GM21381 (cell line): ENCODE data around the gene TARBP1.
"Not testable (repeated sequence)": the region's sequence is repeated elsewhere in the genome, so short reads cannot be mapped to it uniquely, and the experiment has no call there.

Experiments used
- ATAC-seq: cut with Tn5 transposase; IDR thresholded peaks from one replicate; pipeline ENCODE4 v1.9.1; 2021; ENCODE audit warnings: mild to moderate bottlenecking, moderate library complexity; ENCODE audit not compliant: unreplicated experiment

The TARBP1 gene, protein sequence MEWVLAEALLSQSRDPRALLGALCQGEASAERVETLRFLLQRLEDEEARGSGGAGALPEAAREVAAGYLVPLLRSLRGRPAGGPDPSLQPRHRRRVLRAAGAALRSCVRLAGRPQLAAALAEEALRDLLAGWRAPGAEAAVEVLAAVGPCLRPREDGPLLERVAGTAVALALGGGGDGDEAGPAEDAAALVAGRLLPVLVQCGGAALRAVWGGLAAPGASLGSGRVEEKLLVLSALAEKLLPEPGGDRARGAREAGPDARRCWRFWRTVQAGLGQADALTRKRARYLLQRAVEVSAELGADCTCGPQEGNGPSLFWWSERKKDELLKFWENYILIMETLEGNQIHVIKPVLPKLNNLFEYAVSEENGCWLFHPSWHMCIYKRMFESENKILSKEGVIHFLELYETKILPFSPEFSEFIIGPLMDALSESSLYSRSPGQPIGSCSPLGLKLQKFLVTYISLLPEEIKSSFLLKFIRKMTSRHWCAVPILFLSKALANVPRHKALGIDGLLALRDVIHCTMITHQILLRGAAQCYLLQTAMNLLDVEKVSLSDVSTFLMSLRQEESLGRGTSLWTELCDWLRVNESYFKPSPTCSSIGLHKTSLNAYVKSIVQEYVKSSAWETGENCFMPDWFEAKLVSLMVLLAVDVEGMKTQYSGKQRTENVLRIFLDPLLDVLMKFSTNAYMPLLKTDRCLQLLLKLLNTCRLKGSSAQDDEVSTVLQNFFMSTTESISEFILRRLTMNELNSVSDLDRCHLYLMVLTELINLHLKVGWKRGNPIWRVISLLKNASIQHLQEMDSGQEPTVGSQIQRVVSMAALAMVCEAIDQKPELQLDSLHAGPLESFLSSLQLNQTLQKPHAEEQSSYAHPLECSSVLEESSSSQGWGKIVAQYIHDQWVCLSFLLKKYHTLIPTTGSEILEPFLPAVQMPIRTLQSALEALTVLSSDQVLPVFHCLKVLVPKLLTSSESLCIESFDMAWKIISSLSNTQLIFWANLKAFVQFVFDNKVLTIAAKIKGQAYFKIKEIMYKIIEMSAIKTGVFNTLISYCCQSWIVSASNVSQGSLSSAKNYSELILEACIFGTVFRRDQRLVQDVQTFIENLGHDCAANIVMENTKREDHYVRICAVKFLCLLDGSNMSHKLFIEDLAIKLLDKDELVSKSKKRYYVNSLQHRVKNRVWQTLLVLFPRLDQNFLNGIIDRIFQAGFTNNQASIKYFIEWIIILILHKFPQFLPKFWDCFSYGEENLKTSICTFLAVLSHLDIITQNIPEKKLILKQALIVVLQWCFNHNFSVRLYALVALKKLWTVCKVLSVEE (N-terminal part only)

DNA sequence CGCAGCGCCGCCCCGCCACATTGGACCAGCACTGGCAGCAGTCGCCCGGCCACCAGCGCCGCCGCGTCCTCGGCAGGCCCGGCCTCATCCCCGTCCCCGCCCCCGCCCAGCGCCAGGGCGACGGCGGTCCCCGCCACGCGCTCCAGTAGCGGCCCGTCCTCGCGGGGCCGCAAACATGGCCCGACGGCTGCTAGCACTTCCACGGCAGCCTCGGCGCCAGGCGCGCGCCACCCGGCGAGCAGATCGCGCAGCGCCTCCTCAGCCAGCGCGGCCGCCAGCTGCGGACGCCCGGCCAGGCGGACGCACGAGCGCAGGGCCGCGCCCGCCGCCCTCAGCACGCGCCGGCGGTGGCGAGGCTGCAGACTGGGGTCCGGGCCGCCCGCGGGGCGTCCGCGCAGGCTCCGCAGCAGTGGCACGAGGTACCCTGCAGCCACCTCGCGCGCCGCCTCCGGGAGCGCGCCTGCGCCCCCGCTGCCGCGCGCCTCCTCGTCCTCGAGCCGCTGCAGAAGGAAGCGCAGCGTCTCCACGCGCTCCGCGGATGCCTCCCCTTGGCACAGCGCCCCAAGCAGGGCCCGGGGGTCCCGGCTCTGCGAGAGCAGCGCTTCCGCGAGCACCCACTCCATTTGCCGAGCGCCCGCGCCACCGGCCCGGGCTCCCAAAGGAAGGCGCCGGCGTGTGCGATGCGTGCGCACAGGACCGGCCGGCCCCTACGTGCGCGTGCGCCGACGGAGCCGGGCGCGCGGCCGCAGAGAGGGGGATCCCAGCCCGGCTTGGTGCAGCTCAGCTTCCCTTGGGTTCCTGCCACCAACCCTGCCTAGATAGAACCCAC, at the start of gene TARBP1:
Gene TARBP1, minus strand, starts transcription at position 699 of the 829 bp plus-strand sequence. Its CDS starts 76 bp downstream, at position 623.
- ATAC-seq, result peak; percentile 64

DNA sequence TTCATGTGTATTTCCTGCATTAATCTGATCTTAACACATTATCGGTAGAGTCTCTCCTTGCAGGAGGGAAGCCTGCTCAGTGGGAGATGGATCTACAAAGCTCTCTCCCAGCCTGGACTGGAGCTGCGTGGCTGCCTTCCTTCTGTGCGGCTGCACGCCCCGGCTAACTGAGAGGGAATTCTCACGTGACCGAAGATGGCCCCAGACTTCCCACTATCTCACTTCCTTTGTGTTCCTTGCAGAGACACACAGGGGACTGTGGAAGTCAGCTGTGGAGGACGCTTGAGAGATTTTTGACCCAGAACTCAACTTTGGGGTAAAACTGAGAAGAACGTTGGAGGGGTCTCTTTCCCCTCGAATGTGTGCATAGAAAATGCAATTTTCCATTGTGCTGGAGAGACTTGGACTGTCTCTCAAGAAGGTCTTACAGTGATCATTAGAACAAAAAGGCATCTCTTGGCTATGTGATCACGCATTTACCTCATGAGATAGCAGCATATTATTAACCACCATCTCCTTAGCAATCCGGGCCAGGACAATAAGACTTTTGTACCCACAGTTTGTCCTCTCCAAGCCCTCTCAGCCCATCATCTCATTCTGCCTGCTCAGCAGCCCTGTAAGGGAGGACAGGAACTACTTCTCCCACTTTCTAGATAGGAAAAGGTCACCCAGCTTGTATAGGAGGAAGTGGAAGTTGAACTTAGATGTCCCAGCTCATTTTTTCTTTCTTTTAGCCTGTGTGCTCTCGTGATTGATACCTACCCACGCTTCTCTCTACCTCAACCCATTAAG, 49.3 kb upstream of the TARBP1 start:
- ATAC-seq, result no peak

DNA sequence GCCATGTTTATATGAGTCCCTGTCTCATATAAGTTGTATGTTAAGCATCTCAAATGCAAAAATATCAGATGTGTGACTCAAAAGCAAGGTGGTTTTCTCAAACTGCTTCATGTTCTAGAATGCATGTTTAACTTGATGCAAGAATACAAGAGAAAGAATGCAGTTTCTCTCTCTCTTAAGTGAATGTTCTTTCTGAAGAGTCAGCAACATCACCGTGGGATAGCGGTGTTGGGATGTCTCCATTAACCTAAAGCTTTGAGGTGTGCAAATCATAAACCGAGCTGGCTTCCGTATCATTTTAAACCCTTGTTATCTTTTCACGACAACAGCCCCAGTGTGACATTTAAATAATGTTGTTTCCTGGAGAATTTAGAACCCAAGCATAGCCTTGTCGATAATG, 48.4 kb upstream of the TARBP1 start:
- no peak for ATAC-seq

DNA sequence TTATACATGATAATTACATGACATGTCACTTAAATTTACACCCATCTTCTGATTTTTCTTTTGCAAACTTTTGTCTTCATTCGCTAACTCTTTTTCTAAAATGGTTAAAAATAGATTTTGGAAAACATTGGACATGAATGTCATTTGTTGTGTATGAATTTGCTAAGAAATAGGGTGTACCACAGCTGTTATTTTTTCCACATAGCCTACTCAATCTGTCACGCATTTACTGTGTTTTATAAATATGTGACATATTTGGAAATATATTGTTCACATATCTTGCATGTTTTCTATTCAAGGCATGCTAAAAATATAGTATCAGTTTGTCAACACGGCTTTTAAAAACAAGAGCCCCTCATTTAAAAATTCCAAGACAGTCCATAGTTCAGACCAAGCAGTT, 47.9 kb upstream of the TARBP1 start:
- ATAC-seq, result no peak

DNA sequence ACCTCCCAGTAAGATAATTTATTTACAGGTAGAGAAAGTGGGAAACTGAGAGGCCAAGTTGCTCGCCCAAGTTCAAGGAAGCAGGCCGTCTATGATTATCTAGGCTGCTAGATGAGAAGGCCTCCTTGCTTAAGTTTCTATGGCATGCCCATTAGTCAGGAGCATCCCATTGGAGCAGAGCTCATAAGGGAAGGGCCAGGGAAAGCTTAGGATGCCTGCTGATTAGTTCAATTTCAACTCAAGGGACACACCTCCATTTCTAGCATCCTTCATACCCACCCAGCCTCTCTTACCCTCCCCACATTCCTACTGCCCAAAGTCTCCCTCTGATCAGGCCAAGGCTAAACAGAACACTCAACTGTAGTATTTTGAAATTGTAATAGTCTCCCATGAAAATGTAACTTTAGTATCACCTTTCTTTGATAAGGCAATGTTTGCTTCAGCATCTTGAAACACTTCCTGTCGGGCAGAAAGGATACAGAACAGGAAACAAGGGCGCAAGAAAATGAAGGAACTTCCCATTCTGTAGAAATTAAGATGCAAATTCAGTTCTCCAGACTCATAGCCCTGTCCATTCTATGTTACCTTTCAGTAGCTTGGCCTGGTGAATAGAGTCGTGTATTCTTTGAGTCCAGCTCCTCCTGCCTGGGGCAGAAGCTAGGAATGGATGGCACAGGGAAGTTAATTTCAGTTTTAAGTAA, 46.3 kb upstream of the TARBP1 start:
- ATAC-seq, result no peak

DNA sequence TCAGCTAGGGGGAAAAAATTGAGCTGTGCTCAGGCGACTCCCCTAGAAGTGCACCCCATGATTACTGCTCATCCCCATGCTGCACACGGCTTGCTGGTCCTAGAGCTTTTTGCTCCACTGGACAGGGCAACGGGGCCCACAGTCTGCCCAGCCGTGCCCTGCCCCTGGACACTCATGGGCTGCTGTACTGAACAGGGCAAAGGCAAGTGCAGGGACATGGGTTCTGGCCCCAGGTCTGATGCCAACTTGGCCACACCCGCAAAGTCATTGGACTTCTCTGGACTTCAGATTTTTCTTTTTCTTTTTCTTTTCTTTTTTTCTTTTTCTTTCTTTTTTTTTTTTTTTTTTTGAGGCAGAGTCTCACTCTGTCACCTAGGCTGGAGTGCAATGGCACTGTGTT, 42.9 kb upstream of the TARBP1 start:
- no peak for ATAC-seq

DNA sequence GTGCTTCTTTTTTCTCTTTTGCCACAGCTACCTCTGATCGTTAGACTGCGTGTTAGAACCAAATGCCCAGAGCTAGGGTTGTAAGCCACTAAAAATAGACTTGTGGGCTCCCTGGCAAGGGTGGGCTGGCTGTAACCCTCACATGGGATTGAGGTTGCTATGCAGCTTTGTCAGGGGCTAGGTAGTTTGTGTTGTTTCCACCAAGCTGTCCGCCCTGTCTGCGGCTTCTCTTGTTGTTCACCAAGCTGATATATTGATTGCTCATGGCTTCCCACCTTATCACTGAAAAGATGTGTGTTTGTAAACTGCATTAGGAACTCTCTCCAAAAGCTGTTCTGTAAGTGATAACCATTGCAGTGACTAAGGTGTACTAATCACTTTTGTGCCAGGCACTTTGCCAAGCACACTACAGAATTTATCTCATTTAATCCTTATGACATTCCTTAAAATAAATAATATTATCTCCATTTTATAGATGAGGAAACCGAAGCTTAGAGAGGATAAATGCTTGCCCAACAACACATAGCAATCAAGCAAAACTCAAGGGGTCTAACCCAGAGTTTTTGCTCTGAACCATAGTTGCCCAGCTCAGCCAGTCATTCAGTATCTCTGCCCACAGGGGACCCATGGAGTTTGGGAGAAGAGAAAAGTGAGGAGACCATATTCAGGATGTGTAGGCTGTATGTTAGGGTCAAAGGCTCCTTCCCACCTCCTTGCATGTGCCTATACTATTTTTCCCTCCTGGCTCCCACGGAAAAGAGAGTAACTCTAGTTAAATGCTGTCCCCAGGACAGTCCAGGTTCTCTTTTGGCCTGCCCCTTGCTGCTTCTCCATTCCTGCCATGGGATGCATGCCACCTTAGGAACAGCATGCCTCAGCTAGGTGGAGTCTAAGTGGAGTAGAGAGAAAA, 42.2 kb upstream of the TARBP1 start:
- no peak for ATAC-seq

DNA sequence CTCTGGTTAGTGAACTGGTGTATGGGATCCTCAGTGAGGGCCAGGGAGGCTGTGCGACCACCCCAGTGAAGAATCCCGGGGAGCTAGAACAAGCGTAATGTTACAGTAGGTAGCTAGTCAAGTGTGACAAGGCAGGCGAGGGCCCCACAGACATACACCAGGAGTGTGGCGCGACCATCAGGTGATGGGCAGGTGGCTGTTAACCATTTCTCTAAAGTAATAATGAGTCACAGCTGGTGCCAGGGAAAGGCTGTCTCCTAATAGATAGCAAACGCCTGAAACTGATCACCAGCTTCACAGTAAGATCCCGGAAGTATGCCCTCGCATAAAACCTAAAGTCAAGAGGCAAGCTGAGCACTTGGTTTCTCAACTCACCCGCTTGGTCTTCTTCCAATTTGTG, 40.5 kb upstream of the TARBP1 start:
- ATAC-seq, result no peak

DNA sequence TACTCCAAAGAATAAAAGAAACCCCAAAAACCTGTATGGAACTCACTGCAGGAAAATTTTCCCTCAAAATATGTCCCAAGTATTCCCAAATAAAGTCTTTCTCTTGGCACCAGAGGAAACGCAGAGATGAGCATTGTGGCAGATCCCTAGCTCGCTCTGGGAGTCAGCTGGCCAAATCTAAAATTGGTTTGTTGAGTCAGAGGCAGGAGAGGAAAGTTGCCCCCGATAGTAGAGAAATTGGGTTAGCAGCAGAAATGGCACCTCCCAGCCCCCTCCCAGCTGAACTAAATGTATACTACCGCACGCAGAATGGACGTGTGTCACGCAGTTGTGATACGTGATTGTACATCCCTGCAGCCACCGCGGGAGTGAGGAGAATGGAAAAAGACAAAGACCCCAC, 39.9 kb upstream of the TARBP1 start:
- no peak for ATAC-seq

DNA sequence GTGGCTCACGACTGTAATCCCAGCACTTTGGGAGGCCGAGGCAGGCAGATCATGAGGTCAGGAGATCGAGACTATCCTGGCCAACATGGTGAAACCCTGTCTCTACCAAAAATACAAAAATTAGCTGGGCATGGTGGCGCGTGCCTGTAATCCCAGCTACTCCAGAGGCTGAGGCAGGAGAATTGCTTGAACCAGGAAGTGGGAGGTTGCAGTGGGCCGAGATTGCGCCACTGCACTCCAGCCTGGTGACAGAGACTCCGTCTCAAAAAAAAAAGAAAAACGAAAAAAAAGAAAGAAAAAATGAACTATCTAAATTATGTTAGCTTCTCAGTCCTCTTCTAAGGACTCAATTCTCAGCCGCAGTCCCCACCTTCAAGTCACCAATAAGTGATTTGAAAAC, 39.1 kb upstream of the TARBP1 start:
- ATAC-seq, result not testable (repeated sequence)

DNA sequence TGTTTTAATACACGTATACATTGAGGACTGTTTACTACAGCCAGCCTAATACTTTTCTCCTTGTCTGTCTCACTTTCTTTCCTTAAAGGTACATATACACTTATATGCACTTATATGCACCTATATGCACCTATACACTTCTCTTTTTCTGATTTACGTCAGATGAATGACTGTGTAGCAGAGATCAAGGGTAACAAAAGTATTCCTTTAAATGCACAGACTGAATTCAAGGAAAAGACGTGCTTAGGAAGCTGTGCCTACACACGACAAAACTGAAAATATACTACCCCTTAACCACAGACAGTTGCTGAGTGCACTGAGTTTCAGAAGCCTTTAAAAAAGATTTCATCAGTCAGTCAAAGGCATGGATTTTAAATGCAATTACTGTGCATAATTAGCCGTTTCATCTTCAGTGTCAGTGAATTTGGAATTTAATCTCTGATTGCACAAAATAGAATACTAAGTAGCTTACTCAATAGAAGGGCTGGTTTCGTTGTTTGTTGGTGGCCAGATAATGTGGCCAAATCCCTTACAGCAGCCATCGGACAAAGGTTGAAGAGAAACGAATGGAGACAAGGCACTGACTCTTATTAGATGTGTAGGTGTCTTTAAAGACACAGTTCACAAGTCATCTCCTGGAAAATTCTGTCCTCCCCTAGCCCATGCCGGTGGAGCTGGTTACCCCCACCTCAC, 38.3 kb upstream of the TARBP1 start:
- no peak for ATAC-seq

DNA sequence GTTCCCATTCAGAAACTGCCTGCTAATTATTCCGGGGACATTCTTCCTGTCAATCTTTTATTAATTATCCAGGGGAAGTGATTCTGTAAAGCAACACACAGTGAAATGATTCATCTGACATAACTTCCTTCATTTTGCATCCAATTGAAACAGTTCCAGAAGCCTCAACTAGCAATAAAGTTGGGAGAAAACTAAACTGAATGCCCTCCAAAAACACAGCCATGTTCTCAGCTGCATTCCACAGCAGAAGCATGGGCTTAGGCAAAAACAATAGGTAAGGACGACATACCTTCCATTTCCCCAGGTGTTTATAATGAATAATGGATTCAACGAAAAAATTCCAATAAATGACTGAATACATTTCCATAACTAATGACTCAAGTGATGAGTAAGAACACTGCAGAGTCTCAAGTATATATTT, 36.9 kb upstream of the TARBP1 start:
- no peak for ATAC-seq

DNA sequence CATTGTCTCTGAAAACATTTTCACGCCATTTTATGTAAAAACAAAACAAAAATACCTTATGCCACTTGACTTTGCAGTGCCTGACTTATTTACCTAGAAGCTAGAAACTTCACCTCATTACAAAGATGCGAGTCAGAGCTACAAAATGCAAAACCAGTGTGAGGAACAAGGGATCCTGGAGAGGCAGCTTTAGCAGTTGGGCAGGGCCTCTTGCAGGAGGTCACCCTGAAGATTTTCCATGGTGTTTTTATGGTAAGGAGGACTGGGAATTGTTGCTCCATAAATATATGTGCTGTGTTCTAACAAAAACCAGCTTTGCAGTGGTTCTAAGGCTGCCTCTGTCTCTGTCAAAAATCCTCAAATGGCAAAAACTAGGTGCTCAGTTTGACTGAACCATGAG, 36.4 kb upstream of the TARBP1 start:
- no peak for ATAC-seq

DNA sequence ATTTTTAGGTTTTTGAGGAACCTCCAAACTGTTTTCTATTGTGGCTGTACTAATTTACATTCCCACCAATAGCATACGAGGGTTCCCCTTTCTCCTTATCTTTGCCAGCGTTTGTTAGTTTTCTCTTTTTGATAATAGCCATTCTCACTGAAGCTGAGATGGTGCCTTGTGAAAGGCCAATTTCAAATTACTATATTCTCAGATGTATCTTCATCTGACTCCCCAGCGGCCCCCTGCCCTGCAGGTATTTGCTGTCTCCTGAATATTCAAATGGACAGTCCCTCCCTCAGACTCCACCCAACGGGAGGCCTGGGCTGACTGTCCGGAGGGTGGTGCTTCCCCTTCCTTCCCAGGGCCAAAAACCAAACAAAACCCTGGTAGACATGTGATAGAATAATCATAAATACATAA, 33.5 kb upstream of the TARBP1 start:
- ATAC-seq, result no peak

DNA sequence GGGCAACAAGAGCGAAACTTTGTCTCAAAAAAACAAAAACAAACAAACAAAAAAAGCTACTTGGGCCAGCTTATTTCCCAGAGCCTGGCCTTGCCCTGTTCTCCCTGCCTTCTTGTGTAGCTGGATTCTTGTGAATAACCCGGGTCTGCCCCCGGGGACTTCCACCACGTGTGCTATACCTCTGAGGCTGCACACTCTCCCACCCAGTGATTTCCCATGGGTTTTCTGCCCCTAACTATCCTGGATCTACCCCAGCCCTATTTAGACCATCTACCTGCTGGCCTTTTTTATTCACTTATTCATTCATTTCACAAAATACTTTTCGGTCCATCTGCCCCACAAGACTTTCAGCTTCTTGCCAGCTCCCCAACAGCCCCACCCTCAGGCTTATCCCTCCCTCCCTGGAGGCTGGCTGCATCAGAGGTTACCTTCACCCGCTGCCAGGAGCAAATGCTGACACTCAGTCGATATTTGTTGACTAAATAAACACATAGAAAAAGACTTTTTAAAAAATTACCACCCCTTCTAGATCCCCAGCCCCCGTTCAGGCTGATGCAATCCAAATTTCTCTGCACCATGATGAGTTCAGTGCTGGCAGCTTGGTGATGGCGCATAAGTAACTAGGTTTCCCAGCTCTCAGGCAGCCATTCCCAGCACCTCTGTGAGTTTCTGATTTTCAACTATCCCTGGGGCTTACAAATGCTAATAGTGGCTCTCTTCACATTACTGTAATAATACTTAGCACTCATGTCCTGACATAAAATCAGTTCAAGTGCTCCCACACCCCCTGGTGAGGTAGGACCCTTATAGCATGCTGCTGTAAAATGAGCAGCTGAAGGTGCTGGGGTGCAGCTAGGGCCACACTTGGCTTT, 30.7 kb upstream of the TARBP1 start:
- no peak for ATAC-seq
